ENCODE data around the gene GPR18.

GRCh38 chr13:99297331-99297730 lies 39.2 kb upstream of the GPR18 start:
- TF ChIP-seq CTCF (IDR thresholded peaks at IDR 0.05) (no peak), ZFX (IDR thresholded peaks at IDR 0.05; ENCODE audit: borderline replicate concordance) (no peak)
